NCI-H345 (cell line): ENCODE results near the gene NEB.

Source experiments
- DNase-seq: peaks from one replicate; lab custom pipeline; 2025; lab: John Stamatoyannopoulos, UW

The NEB gene

DNA sequence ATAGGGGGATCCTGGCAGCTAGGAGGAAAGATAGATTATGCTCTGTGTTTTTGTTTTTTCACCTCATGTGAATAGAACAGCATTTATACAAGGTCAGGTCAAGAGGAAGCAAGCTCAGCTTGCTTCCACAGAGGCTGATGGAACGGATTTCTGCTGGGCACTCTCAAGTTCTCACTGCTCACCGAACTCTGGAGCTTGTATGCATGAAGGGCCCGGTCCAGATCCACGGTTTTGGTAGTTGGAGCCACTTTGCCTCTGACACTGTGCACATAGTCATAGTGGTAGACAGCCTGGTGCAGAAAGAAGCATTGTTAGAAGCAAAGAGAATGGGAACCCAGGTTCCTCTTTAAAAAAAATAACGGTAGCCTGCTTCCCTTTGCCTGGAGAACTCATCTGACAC is 182.7 kb downstream of the NEB start:
- no peak for DNase-seq

DNA sequence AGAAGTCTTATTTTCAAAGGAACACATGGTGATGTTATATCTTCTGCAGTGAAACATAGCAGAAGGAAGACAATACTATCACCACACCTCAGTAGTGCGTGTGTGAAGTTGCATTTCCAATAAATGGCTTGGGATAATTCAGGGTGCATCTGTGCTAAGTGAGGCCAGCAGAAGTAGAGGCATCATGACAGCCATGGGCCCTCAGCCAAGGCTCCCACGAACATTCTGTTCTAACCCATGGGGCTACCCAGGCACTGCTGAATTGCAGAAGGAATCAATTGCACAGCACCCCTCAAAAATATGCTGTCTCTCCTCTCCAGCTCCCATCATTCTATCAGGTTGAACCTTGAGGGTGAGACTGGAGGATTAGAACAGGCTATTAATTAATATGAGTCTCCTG is 185.1 kb downstream of the NEB start:
- DNase-seq = no peak

DNA sequence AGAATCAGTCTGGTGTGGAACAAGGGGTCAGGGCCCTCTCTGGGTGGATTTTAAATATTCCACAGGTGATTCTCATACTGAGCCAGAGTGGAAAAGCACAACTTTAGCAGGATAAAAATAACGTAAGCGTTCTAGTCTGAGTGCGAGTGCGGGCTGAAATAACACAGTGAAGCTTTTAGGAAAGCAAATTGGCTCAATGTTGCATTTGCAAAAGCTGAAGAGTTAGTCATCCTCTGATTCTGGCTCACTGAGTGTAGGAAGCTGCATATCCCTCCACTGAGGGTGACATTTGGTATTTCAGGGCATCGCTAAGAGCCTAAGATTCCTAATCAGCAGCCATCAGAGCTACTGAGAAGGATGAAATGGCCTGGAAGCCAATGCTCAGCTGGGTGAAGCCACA is 189.8 kb downstream of the NEB start:
- no peak for DNase-seq

DNA sequence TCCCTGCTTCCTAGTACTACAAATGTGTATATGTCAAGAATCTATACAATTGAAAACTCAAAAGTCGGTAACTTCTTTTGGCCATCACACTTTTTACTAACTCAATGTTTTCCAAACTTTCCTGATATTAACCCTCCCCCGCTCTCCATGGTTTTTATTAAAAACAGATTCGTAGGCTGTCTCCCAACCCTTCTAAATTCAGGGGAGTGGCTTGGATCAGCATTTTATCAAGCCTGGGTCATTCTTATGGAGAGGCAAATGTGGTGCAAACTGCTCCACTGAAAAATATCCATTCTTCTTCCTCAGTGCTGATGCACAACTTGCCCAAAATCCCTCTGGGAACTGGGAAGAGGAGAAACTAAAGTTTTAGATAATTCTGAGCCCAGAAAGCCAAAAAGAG is 190.4 kb downstream of the NEB start:
- no peak for DNase-seq

DNA sequence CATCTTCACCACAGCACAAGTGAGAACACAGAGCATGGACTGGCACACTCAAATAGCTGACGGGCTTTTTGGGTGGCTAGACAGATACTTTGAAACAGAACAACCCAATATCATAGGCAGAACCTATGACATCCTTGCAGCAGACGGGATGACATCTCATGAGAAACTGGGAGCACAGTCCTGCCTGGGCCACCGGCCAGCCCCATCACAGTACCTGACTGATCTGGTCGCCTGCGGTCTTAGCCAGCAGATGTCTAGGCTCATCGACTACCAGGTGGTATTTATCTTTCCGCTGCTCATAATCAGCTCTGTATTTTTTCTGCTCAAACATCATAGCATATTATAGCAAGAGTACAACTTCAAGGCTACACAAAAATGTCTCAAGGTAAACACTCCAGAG is 200.3 kb downstream of the NEB start:
- no peak for DNase-seq

DNA sequence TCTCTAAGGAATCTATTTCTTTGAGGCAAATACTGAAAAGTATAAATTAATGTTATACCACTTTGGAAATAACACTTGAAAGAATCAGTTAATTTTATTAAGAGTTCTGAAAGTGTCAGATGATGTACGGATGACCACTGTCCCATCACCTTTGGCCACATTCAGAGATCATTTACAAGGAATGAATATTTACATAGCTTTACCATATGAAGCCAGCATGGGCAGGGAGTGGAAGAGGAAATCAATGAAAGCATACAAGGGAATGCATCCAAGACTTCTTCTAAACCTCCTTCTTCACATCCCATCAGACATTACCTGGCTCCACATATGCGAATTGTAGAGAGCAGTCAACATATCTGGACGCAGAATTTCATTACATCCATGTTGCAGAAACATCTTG is 201.1 kb downstream of the NEB start:
- no peak for DNase-seq

DNA sequence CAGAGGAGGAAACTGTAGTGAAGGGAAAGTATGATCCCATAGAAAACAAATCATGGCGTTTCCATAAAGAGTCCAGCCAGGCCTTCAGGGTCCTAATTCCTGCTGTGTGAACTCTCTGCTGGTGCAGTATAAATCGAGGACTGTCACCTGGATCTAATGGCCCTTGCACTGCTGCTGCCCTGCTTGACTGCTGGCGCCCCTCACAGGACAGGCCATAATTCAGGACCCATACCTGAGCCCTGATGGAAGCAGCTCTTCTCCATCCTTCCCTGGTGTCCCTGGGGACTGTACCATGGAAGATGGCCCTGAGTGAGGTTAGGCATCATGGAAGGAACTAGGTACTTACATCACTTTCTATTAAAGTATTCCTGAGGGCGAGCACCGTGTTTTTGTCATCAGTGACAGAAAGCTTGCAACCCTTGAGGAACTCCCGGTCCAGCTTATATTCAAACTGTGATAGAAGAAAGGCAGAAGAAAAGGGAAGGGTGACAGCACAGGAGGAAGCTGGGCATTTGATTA is 207.6 kb downstream of the NEB start:
- no peak for DNase-seq

DNA sequence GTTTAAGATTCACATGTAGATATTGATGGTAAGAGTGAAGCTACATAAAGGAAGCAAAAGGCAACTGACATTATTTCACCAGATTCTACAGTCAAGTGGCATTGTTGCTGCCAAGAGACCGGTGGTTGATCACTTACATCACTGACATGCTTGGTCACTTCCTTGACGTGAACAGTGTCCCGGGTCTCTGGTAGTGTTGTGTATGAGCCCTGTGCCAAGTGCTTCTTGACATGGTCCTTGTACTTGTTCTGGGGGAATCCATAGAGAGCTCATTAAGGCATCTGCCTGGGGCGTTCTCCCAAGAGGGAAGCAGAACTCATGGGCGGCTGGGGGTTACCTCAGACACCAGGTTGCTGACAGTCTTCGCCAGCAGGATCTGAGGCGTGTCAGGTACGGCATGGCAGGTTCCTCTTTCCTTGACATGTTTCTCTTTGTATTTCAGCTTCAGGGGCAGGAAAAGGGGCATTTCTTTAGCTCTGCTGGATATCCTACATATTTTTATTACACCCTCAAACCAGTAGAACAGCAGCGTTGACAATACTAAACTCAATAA is 208.4 kb downstream of the NEB start:
- no peak for DNase-seq

DNA sequence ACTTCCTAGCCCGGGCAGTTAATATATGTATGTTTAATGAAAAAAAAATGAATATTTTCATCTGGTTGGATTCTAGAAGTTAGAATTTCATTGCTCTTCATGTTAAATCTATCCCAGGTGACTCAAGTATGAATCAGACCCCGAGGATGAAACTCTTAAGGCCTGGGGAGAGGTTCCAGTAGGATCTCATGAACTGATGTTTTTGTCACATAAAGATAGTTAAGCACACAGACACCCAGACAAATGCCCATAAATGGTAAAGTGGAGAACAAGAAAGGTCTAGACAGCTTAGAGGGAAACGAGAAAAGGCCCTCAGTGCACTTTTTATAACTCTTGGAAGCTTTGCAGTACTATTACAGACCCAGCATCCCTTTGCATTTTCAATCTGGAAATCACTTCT is 210.4 kb downstream of the NEB start:
- no peak for DNase-seq

DNA sequence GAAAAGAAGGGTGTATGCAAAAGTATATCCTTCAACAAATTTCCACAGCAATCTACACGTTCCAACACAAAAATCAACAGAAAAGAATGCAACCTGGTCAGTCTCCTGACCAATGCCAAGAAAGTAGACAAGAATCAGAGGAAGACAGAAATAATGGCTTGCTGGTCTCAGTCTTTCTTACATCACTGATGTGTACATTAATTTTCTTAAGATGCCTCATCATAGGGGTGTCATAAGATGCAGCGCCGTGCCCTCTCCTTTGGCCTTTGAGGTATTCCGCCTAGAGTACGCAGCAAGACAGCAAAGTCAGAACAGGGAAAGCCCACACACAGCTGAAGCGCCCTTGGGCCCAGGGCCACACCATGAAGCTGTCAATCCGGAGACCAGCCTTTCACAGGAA is 211.7 kb downstream of the NEB start:
- no peak for DNase-seq

DNA sequence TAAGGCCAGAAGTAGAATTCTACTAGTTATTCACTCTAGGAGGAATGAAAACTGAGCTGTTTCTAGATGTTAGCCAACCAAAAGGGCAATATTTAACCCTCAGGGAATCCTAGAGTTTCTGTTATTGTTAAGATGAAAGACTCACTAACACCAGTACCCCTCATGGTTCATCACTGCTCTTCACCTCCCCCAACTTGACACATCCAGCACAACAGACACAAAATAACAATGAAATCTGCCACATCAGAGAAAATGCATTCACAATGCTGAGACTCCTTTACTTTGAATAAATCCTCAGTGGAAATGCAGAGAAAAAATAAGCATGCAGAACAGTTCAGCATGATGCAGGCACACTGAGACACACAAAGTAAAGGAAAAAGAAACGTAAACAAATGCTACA is 213.3 kb downstream of the NEB start:
- DNase-seq = no peak

DNA sequence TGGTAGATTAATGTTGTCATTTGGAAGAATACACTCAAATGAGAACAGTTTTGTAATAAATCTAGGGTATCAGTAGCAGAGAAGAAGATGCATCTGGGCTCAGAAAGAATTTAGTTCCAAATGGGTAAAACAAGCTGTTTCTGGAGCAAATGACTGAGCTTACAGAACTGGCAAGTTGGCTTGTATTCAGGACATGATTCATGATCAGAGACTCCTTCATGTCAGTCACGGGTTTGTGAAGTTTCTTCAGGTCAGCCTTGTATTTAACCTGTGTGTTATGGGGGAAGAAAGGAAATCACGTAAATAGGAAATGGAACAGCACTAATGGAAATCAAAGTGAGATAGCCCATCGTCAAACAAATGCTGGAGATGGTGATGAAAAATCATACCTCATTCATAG is 215.5 kb downstream of the NEB start:
- no peak for DNase-seq

DNA sequence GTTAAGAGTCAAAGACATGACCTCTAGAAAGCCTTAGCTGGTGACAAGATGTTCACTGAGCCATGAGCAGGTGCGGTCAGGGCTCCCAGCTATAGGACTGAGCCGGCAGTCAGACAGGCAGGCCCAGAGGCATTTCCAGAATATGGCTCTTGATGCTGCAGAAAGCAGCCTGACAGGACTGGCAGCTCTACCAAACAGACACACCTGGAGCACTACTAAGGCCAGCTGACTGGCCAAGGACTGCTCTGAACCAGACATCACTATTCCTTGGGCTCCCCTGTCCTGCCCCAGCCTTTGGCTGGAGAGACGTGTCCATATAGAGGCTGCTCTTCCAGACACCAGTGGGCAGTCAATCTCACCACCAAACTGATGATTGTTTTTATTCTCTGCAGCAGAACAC is 225.8 kb downstream of the NEB start:
- no peak for DNase-seq

DNA sequence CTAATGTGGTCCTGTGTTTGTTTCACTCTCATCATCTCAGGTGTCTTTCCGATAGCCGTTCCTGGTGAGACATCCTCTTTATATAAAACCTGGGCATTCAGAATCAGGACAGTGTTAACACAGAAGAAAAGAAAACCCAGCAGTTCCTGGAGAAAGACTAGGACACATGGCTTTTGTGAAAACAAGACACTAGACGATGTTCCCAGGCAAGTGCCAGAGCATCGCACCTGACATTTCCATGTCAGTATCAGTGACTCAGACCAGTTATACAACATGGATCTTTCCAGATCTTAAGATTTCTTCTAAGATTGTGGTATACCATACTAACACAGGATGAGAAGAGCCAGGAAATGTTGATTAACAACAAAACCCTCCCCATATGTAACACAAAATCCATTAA is 228.1 kb downstream of the NEB start:
- DNase-seq = no peak

DNA sequence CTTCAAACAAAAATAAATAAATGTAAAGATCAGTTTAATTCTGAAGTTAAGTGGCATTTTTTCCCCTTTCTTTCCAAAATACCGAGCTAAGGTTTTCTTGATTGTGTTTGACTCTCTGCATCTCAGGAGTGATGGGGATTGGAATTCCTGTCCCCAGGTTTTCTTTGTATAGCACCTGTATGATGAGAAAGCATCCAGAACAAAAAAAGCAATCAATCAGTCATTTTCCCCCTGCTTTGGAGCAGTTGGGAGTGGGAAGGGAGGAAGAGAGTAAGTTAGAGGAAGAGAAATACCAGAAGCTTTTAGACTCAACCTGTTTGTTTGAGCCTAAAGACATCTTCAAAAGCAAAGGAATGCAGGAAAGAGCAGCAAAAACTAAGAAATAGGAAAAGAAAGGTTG is 236.1 kb downstream of the NEB start:
- no peak for DNase-seq

DNA sequence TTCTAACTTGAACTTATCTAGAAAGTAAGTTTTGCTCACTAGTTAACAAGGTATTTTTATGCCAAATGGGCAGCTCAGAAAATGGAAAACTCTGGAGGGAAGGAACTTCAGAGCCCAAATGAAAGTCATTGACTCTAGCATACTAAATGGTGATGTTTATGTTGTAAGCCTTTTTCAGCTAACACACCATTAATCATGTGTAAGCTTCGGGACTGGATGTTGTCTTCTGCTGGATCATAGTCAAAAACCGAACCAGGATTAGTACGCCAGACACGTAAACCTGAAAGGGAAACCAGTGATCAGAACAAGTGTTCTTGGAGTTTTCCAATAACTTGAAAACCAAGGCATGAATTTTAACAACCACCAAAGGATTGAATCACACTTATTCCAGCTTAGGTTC is 242.8 kb downstream of the NEB start:
- DNase-seq = no peak

DNA sequence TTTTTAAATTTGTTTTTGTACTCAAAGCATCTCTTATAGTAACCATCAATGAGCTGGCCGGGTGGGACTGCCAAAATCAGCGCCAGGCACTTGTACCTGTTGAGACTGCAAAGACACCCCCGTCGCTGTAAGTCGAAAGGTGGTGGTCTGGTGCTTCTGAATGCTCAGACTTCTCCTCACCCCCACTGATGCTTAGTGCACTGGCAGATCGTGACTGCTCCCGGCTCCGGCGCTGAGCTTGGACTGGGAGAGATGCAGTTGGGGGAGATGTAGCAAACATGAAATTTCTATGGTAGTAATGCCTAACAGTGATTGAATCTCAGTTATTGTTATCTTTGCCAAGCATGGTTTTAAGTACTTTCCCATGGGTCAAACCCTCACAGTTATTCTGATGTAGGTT is 244.0 kb downstream of the NEB start:
- DNase-seq = no peak

DNA sequence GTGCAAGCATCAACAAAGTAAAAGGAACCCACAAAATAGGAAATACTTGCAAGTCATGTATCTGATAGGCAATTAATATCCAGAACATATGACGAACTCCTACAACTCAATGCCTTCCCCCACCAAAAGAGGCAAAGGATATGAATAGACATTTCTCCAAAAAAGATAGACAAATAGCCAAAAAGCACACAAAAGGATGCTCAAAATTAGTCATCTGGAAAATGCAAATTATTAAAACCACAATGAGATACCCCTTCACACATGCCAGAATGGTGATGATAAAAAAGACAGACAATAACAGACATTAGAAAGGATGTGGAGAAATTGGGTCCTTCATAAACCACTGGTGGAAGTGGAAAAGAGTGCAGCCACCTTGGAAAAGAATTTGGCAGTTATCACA is 248.2 kb downstream of the NEB start:
- no peak for DNase-seq

DNA sequence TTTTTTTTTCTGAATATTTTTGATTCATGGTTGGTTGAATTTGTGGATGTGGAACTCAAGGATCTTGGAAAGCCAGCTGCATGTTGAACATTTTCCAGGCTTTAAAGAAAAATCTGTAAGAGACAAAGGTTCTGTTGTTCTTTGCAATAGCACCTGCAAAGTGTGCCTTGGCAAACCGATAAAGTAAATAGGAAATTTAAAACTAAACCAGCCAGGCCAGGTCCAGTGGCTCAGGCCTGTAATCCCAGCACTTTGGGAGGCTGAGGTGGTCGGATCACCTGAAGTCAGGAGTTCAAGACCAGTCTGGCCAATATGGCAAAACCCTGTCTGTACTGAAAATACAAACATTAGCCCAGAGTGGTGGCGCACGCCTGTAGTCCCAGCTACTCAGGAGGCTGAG is 250.2 kb downstream of the NEB start:
- no peak for DNase-seq

DNA sequence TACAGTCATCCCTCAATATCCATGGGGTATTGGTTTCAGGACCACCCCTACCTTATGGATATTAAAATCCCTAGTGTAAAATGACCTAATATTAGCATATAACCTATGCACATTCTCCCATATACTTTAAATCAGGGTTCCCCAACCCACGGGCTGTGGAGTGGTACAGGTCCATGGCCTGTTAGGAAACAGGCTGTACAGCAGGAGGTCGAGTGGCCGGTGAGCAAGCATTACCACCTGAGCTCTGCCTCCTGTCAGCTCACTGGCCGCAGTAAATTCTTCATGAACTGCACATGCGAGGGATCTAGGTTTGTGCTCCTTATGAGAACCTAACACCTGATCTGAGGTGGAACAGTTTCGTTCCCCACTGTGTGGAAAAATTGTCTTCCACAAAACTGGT is 250.7 kb downstream of the NEB start:
- DNase-seq = no peak

DNA sequence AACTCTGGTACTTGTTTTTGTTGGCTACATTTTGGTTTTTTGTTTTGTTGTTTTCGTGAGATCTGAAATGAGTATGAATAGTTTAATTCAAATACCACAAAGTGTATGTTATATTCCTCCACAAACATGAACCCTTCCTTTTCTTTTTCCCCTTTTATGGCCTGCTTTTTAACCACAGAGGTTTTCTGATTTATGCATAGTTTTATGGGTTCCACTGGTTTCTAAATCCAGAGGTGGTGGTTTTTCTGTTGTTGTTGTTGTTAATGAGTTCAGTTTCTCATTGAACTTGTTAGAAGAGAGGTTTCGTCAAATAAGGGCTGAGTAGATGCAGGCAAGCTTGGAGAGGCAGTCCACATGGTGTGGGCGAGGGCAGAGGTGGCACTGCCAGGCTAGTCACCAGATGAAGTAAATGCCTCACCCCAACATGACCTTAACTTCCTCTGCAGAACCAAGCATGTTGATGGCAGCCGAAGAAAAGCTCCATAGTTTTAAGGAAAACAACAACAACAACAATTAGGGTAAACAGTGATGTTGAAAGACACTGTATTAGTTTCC is 252.0 kb downstream of the NEB start:
- DNase-seq = no peak

DNA sequence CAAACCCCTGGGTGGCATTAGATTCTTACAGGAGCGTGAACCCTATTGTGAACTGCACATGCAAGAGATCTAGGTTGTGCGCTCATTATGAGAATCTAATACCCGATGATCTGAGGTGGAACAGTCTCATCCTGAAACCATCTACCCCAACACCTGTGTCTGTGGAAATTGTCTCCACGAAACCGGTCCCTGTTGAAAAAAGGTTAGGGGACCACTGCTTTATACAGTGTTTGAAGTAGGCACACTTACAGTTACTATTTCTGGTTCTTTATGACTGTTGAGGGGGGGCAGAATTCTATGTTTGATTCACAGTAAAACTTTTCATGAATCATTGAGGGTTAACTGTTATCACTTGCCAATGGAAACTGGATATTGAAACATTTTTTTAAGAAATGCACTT is 252.5 kb downstream of the NEB start:
- DNase-seq = no peak

DNA sequence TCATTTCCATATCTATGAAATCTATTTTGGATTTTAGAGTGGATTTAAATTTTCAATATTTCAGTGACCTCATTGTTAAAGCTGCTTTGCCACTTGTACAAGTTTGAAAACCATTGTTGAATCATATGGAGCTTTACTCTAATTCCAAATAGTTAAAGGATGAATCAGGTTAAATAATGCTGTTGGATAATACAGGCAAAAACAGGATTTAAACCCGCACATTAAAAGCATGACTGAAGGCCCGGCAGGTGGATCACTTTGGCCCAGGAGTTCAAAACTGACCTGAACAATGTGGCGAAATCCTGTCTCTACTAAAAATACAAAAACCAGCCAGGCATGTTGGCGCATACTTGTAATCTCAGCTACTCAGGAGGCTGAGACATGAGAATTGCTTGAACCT is 256.3 kb downstream of the NEB start:
- no peak for DNase-seq

DNA sequence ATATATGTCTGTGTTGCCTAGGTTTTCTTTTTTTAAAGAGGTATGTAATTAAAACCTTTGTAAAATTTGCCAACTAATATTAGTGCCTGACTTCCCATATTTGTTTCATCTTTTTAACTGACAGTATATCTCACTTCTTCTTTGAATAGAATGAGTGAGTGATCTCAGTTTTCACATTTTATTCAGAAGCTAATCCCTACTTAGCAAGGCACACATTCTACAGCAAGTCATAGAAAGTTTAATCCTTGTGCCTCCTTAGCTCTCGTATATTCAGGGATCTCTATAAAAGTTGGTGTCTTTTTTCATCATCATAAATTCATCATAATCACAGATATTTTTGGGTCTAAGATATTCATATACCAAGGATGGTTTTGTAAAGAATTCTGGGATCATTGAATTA is 258.0 kb downstream of the NEB start:
- no peak for DNase-seq

DNA sequence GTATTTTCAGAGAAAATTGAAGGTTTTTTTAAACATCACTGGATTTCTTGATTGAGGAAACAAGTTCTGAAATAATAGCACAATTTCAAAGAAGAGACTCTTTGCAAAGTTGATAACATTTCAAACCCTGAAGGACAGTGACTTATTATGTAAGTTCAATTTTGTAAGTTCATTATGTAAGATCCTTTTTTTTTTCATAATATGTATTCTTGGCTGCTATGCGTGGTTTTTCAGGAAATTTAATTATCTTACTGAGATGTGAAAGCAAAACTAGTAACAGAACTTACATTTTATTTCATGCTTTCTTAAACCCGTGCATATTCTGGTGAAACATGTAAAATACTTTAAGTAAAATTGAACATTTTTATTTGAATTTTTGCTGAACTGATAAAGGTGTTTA is 259.2 kb downstream of the NEB start:
- DNase-seq = no peak
